Lung (tissue), 12 donors: ENCODE data around the gene LDLRAD4. TPM values are rescaled to one million over a fixed set of nuclear protein-coding genes. Genes with fewer than 3 reads are reported as not detected.
"Not testable (repeated sequence)": the region's sequence is repeated elsewhere in the genome, so short reads cannot be mapped to it uniquely, and the experiment has no call there.

ENCODE experiments used
- ATAC-seq: fragments of 200-7000 bp; cut with Tn5 transposase; one replicate; pipeline ENCODE4 v1.9.1; 2020; ENCODE audit warnings: moderate number of reproducible peaks; ENCODE audit not compliant: insufficient read depth, low FRiP score
- DNase-seq, 3 donors: peaks; one replicate each; pipeline ENCODE4 v3.0.0-alpha.2; 2013 to 2017
- H3K27ac ChIP-seq, 2 donors: one replicate each; pipeline ENCODE4 v1.5.1; 2013; ENCODE audit warnings: mild to moderate bottlenecking in 2 of 2, moderate library complexity in 2 of 2, control low read depth in 1 of 2, inconsistent platforms in 1 of 2, low read depth in 1 of 2, low read length in 1 of 2
- H3K27me3 ChIP-seq, 3 donors: one replicate each; pipeline ENCODE4 v1.5.1; 2013; ENCODE audit warnings: low read length in 2 of 3; ENCODE audit not compliant: control insufficient read depth in 3 of 3, insufficient read depth in 3 of 3
- H3K36me3 ChIP-seq, 4 donors: one replicate each; pipeline ENCODE4 v1.5.1; 2013; ENCODE audit warnings: low read length in 4 of 4, mild to moderate bottlenecking in 1 of 4, moderate library complexity in 1 of 4; ENCODE audit not compliant: control insufficient read depth in 4 of 4, insufficient read depth in 4 of 4
- H3K4me1 ChIP-seq, 5 donors: one replicate each; pipeline ENCODE4 v1.5.1; 2013; ENCODE audit warnings: low read length in 5 of 5, mild to moderate bottlenecking in 2 of 5, moderate library complexity in 1 of 5; ENCODE audit not compliant: control insufficient read depth in 5 of 5, insufficient read depth in 5 of 5
- H3K4me3 ChIP-seq: one replicate; pipeline ENCODE4 v1.5.1; 2013; ENCODE audit warnings: mild to moderate bottlenecking, control low read depth, moderate library complexity
- H3K9ac ChIP-seq, 2 donors: one replicate each; pipeline ENCODE4 v1.5.1; 2013; ENCODE audit warnings: low read length in 2 of 2, control low read depth in 1 of 2; ENCODE audit not compliant: insufficient read depth in 1 of 2
- H3K9me3 ChIP-seq, 4 donors: one replicate each; pipeline ENCODE4 v1.5.1; 2013; ENCODE audit warnings: low read length in 3 of 4, mild to moderate bottlenecking in 1 of 4, moderate library complexity in 1 of 4; ENCODE audit not compliant: control insufficient read depth in 4 of 4, insufficient read depth in 3 of 4
- WGBS, 2 donors: extraction: QIAGEN DNeasy Blood & Tissue Kit; methylation state at CpG; one replicate each; pipeline ENCODE4 v1.1.7; 2013; 5-methylcytosine and 5-hydroxymethylcytosine counted together
- polyA plus RNA-seq, 2 donors: library from polyadenylated mRNA; stranded (reverse); fragments of 200-250 nt; gene quantifications; one replicate each; pipeline ENCODE4 v1.2.1, GENCODE V29; 2013
- total RNA-seq, 2 donors: library from RNA; depleted of rRNA in 1 of 2; stranded (reverse); fragments of >200 nt in 1 of 2; gene quantifications; one replicate each; pipeline ENCODE4 v1.2.1, GENCODE V29; 2014 to 2021
- TF ChIP-seq, protein P1 (sequence below): IDR thresholded peaks from 2 replicates; pipeline ENCODE4 v1.5.1; 2012; ENCODE audit warnings: mild to moderate bottlenecking; ENCODE audit errors: control extremely low read depth, extremely low read depth
- donor health status: control.
- donor health status: control.
- donor health status: Bipolar disorder and iron deficiency.
- donor health status: healthy.
- donor health status: DM: yes; HTN: yes; CAD: no.

Gene LDLRAD4
- total and polyA plus RNA-seq, 4 donors, result 3.2 to 62.4 (median 19.9) TPM

DNA sequence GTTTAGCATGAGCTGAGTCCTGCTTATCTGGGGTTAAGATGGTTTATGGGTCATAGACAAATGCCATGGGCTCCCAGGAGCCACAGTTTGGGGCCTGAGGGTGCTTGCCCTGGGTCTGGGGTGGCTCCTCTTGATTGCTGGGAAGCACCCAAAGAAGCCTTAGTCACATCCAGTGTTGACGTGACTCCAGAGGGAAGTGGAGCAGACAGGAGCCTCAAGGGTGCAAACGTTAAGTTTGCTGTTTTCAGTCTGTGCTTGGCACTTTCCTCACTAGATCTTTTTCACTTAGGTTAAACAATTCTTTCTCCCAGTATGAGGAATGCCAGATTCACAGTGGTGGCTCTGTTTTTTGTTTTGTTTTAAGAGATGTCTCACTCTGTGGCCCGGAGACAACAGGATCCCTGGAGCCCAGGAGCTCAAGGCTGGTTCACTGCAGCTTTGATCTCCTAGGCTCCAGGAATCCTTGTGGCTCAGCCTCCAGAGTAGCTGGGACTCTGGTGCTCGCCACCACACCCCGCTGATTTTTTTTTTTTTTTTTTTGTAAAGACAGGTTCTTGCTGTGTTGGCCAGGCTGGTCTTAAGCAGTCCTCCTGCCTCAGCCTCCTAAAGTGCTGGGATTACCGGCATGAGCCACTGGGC is 256.5 kb downstream of the LDLRAD4 start:
- Histone ChIP-seq H3K4me1 (peaks cover 0 to 17% (median 3%) of the 10 kb centered on the region in 5 donors), H3K27me3 (no peaks in the 10 kb centered on the region), H3K9ac (no peak overlapping the region), H3K36me3 (peaks cover 0 to 1% (median 0%) of the 10 kb centered on the region in 4 donors), H3K4me3 (no peak overlapping the region), H3K27ac (no peak overlapping the region), H3K9me3 (no peaks in the 10 kb centered on the region)
- ATAC-seq, result no peak
- no peak for DNase-seq
- WGBS, 2 donors, result 84 to 86% methylated on average over 6 of the region's 6 CpGs
- TF ChIP-seq, protein P1, sequence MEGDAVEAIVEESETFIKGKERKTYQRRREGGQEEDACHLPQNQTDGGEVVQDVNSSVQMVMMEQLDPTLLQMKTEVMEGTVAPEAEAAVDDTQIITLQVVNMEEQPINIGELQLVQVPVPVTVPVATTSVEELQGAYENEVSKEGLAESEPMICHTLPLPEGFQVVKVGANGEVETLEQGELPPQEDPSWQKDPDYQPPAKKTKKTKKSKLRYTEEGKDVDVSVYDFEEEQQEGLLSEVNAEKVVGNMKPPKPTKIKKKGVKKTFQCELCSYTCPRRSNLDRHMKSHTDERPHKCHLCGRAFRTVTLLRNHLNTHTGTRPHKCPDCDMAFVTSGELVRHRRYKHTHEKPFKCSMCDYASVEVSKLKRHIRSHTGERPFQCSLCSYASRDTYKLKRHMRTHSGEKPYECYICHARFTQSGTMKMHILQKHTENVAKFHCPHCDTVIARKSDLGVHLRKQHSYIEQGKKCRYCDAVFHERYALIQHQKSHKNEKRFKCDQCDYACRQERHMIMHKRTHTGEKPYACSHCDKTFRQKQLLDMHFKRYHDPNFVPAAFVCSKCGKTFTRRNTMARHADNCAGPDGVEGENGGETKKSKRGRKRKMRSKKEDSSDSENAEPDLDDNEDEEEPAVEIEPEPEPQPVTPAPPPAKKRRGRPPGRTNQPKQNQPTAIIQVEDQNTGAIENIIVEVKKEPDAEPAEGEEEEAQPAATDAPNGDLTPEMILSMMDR, result no peak

DNA sequence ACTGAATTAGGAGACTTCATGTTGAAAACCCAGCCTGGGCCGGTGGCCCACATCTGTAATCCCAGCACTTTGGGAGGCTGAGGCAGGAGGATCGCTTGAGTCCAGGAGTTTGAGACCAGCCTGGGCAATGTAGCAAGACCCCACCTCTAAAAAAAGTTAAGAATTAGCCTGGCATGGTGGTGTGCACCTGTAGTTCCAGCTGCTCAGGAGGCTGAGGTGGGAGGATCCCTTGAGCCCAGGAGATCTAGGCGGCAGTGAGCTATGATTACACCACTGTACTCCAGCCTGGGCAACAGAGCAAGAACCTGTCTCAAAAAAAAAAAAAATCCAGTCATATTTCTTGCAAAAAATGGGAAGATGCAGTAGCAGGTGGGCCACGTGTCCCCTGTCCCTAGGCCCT is 257.8 kb downstream of the LDLRAD4 start:
- H3K9me3 ChIP-seq, ATAC-seq, H3K36me3 ChIP-seq, H3K4me3 ChIP-seq, H3K27me3 ChIP-seq, DNase-seq, H3K27ac ChIP-seq, H3K9ac ChIP-seq: not testable (repeated sequence)
- WGBS, 2 donors, result 95 to 99% methylated on average over 4 of the region's 4 CpGs
- H3K4me1 ChIP-seq, result peaks cover 0 to 12% (median 3%) of the 10 kb centered on the region in 5 donors

DNA sequence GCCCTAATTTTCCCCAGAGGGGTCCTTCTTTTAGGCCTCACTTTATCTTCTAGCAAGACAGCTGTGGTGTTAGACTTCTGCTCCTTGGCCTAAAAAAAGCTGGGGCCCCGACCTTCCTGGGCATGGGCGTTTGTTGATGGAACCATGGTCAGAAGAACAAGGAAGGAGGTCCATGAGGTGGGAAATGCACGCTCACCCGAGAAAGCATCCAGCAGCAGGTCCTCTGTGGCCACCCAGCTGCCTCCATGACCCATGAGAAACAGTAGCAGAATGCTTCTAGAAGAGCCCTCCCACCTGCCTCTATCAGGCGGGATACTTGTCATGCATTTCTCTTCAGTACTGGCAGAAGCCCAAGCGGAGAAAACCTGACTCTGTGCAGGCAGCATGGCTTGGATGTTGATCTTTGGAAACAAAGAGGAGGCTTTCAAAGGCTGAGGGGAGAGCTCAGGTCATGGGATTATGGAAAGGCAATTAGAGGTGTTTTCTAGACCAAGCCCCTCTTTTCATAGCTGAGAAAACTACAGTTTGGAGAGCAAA is 258.7 kb downstream of the LDLRAD4 start:
- no peak overlapping the region for H3K9ac ChIP-seq
- DNase-seq, result peak in 1 of 3 donors; percentile 23
- 92 to 96% methylated on average over 6 of the region's 6 CpGs for WGBS, 2 donors
- no peaks in the 10 kb centered on the region for H3K27me3 ChIP-seq
- peaks cover 0 to 5% (median 3%) of the 10 kb centered on the region in 5 donors for H3K4me1 ChIP-seq
- TF ChIP-seq, protein P1, result no peak
- peaks cover 0 to 1% (median 0%) of the 10 kb centered on the region in 4 donors for H3K36me3 ChIP-seq
- H3K4me3 ChIP-seq, result no peak overlapping the region
- no peaks in the 10 kb centered on the region for H3K9me3 ChIP-seq
- H3K27ac ChIP-seq, result no peak overlapping the region
- ATAC-seq, result no peak

DNA sequence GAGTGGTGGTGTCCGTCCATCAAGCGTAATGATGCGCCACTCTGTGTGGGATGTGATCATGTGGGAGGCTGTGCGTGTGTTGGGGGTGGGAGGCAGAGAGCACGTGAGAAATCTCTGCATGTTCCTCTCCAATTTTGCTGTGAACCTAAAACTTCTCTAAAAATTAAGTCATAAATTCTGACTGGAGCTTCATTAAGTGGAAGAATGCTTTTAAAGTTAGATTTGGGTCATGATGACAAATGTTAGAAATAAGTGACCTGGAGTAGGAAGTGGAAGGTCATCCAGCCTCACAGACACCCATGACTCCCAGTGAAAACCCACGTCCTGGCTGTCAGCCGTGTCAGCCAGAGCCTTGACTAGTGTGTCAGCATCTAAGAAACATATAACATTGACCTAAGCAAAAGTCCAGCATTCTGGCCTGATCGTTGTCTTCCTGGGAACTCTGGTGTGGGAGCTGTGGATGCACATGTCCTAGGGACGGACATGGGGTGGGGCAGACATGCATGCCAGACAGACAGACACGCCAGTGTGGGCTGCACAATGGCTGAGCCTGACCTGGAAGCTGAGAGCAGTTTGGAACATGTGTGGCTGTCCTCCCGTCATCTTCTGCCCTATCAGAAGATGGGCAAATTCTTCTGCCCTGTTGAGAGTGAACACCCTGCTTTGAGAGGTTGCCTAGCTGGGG is 262.2 kb downstream of the LDLRAD4 start:
- DNase-seq, result no peak

More for the DNA sequence above, 262.2 kb downstream of the LDLRAD4 start:
- H3K27ac ChIP-seq, result no peak overlapping the region
- peaks cover 0 to 5% (median 0%) of the 10 kb centered on the region in 5 donors for H3K4me1 ChIP-seq
- no peaks in the 10 kb centered on the region for H3K9me3 ChIP-seq
- no peaks in the 10 kb centered on the region for H3K27me3 ChIP-seq
- WGBS, 2 donors, result 75 to 77% methylated on average over 11 of the region's 11 CpGs
- ATAC-seq, result no peak
- H3K4me3 ChIP-seq, result no peak overlapping the region
- TF ChIP-seq, protein P1, result no peak
- peaks cover 0 to 1% (median 0%) of the 10 kb centered on the region in 4 donors for H3K36me3 ChIP-seq
- no peak overlapping the region for H3K9ac ChIP-seq
